Keratinocyte (primary cell): ENCODE results near the gene CCDC27. TPM values are rescaled to one million over a fixed set of nuclear protein-coding genes. Genes with fewer than 3 reads are reported as not detected.

Source experiments
- DNase-seq: peaks from one replicate; pipeline ENCODE4 v3.0.0-alpha.2; 2011; ENCODE audit warnings: low read depth, missing footprints, low spot score
- FAIRE-seq: peaks from 2 replicates; lab custom pipeline; 2011; peaks lifted over from hg19 to GRCh38; lab: Jason Lieb, UNC
- H2AFZ ChIP-seq: 2 replicates; pipeline ENCODE4 v1.6.0; 2012; ENCODE audit warnings: low read length, control low read depth, inconsistent platforms; ENCODE audit not compliant: control insufficient read depth
- H3K27ac ChIP-seq: 2 replicates; pipeline ENCODE4 v1.5.1; 2011; ENCODE audit warnings: low read length; ENCODE audit not compliant: control insufficient read depth, insufficient read depth
- H3K27me3 ChIP-seq: 3 replicates; pipeline ENCODE4 v1.6.0; 2011; ENCODE audit warnings: low read length; ENCODE audit not compliant: control insufficient read depth, insufficient read depth; ENCODE audit errors: extremely low read depth
- H3K36me3 ChIP-seq, 2 experiments: 2 replicates in 1 of 2; 3 replicates in 1 of 2; pipeline ENCODE4 v1.5.1; 2011; ENCODE audit warnings: low read length in 2 of 2, mild to moderate bottlenecking in 1 of 2; ENCODE audit not compliant: control insufficient read depth in 2 of 2, insufficient read depth in 2 of 2; ENCODE audit errors: extremely low read depth in 1 of 2
- H3K4me1 ChIP-seq: 3 replicates; pipeline ENCODE4 v1.5.1; 2011; ENCODE audit warnings: low read length; ENCODE audit not compliant: control insufficient read depth, insufficient read depth; ENCODE audit errors: extremely low read depth
- H3K4me2 ChIP-seq: 3 replicates; pipeline ENCODE4 v1.6.0; 2011; ENCODE audit warnings: low read depth, low read length; ENCODE audit not compliant: control insufficient read depth, insufficient read depth; ENCODE audit errors: extremely low read depth
- H3K4me3 ChIP-seq, 3 experiments: fragments of 200-600 bp in 1 of 3; sonication (generic) in 1 of 3; 2 replicates in 2 of 3; 3 replicates in 1 of 3; pipeline ENCODE4 v1.5.1; 2011 to 2016; ENCODE audit warnings: low read length in 3 of 3, mild to moderate bottlenecking in 3 of 3, control low read depth in 2 of 3, inconsistent platforms in 1 of 3, low read depth in 1 of 3, mixed read lengths in 1 of 3, mixed run types in 1 of 3, moderate library complexity in 1 of 3; ENCODE audit not compliant: control insufficient read depth in 2 of 3, insufficient read depth in 2 of 3; ENCODE audit errors: extremely low read depth in 1 of 3
- H3K79me2 ChIP-seq: 2 replicates; pipeline ENCODE4 v1.6.0; 2012; ENCODE audit warnings: low read length; ENCODE audit not compliant: control insufficient read depth, insufficient read depth
- H3K9ac ChIP-seq: 3 replicates; pipeline ENCODE4 v1.6.0; 2011; ENCODE audit warnings: low read length; ENCODE audit not compliant: control insufficient read depth, insufficient read depth; ENCODE audit errors: extremely low read depth
- H3K9me1 ChIP-seq: 3 replicates; pipeline ENCODE4 v1.6.0; 2011; ENCODE audit warnings: low read length; ENCODE audit not compliant: control insufficient read depth, insufficient read depth; ENCODE audit errors: extremely low read depth
- H3K9me3 ChIP-seq: 2 replicates; pipeline ENCODE4 v1.5.1; 2012; ENCODE audit warnings: low read depth, low read length; ENCODE audit not compliant: control insufficient read depth
- H4K20me1 ChIP-seq: 3 replicates; pipeline ENCODE4 v1.6.0; 2011; ENCODE audit warnings: low read length; ENCODE audit not compliant: control insufficient read depth, insufficient read depth; ENCODE audit errors: extremely low read depth
- EZH2 ChIP-seq: IDR thresholded peaks from one replicate; pipeline ENCODE4 v1.6.1; 2012; ENCODE audit warnings: inconsistent platforms, mild to moderate bottlenecking, low read length, moderate library complexity
- dilution Hi-C: fragments of 300-500 bp; cut with MboI; formaldehyde crosslinking; loops from one replicate; pipeline ENCODE4 v1.7.0; 2020; ENCODE audit warnings: low sequenced_read_pairs; ENCODE audit not compliant: extremely low pct_ligation_motif_present
- polyA plus RNA-seq, 5 experiments: library from polyadenylated mRNA; depleted of rRNA in 3 of 5; stranded (reverse) in 3 of 5; stranded (forward) in 1 of 5; unstranded in 1 of 5; fragments of >200 nt; gene quantifications; 1 replicate in 1 of 5; 2 replicates in 3 of 5; 3 replicates in 1 of 5; pipeline versions ENCODE4 v1.2.1 to v1.2.3, GENCODE V29; 2011 to 2012; ENCODE audit warnings: missing spikeins in 2 of 5, low read depth in 1 of 5, low replicate concordance in 1 of 5
- TF ChIP-seq, protein P1 (sequence below), 3 experiments: IDR thresholded peaks in 1 of 3; conservative IDR thresholded peaks in 1 of 3; optimal IDR thresholded peaks in 1 of 3; 2 replicates in 2 of 3; 3 replicates in 1 of 3; pipeline versions ENCODE3 to v1.5.1; 2011; ENCODE audit warnings: low read length in 3 of 3, mild to moderate bottlenecking in 3 of 3, moderate library complexity in 2 of 3, control low read depth in 1 of 3, inconsistent platforms in 1 of 3; ENCODE audit not compliant: insufficient read depth in 2 of 3; ENCODE audit errors: extremely low read depth in 1 of 3

Gene CCDC27
- polyA plus RNA-seq, 1 donor (not counting 4 experiments of a cell fraction or from before 2014, with no cell fraction given) = not detected

DNA sequence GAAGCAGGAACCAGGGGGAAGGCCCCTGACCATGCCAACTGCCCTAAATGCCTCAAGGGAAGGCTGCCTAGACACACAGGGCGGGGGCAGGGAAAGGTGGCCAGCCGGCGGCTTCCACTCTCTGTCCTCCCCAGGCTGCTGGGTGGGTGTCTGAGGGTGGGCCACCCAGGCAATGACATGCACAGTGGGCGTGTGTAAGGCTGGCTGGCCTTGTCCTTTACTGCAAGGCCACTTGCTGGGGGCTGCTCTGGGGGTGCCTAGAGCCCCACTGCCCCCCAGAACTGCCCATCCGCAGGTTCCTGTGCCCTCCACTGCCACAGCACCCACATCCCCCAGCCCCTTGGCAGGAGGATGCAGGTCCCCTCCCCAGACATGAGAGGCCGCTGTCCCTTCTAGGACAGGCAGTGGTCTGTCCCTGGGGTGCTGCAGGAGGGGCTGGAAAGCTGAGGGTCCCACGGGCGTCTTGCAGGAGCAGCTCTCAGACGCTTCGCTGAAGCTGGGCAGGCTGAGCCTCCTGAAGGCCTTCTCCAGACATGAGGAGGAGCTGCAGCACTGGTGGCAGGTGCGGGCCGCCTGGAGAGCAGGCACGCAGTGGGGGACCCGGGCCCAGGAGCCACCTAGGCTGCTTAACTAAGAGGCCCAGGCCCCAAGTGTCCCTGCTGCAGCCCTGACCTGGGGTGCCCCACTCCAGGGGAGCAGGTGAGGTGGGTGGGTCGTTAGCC lies 10.1 kb downstream of the CCDC27 start:
- no peak for TF ChIP-seq EZH2
- TF ChIP-seq, protein P1, sequence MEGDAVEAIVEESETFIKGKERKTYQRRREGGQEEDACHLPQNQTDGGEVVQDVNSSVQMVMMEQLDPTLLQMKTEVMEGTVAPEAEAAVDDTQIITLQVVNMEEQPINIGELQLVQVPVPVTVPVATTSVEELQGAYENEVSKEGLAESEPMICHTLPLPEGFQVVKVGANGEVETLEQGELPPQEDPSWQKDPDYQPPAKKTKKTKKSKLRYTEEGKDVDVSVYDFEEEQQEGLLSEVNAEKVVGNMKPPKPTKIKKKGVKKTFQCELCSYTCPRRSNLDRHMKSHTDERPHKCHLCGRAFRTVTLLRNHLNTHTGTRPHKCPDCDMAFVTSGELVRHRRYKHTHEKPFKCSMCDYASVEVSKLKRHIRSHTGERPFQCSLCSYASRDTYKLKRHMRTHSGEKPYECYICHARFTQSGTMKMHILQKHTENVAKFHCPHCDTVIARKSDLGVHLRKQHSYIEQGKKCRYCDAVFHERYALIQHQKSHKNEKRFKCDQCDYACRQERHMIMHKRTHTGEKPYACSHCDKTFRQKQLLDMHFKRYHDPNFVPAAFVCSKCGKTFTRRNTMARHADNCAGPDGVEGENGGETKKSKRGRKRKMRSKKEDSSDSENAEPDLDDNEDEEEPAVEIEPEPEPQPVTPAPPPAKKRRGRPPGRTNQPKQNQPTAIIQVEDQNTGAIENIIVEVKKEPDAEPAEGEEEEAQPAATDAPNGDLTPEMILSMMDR (optimal IDR thresholded peaks at IDR 0.05 in 1 of 3, IDR thresholded peaks at IDR 0.05 in 1 of 3, conservative IDR thresholded peaks at IDR 0.05 in 1 of 3; ENCODE audit: extremely low read depth in 1 of 3, insufficient read depth in 2 of 3, low read length in 3 of 3) = no peak
- peaks cover 25% of the 10 kb centered on the region for H3K27me3 ChIP-seq
- no peaks in the 10 kb centered on the region for H3K4me1 ChIP-seq
- no peak for DNase-seq
- H3K9me1 ChIP-seq = no peaks in the 10 kb centered on the region
- H3K36me3 ChIP-seq = no peaks in the 10 kb centered on the region
- no peak overlapping the region for H3K4me2 ChIP-seq
- H3K4me3 ChIP-seq = no peak overlapping the region
- no peak overlapping the region for H3K27ac ChIP-seq
- dilution Hi-C loops = no loop called here
- peaks cover 2% of the 10 kb centered on the region for H3K9me3 ChIP-seq
- no peaks in the 10 kb centered on the region for H4K20me1 ChIP-seq
- no peaks in the 10 kb centered on the region for H3K79me2 ChIP-seq
- H2AFZ ChIP-seq = no peak overlapping the region
- H3K9ac ChIP-seq = no peak overlapping the region
- no peak for FAIRE-seq

DNA sequence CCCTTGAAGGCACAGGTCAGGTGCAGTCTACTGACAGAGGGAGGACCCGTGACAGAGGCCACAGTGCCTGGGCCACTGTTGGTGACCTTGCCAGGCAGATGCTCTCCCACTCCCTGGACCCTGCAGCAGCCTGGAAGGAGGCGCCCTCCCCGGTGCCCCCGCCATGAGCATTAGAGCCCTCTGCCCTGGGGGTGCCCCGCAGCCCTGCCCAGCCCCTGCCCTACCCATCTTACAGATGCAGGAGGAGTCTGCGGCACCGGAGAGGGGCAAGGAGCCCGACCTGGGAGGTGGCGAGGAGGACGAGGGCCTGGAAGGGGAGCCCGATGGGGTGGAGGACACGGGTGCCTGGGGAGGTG lies 10.6 kb downstream of the CCDC27 start:
- no peaks in the 10 kb centered on the region for H4K20me1 ChIP-seq
- TF ChIP-seq, protein P1 (optimal IDR thresholded peaks at IDR 0.05 in 1 of 3, IDR thresholded peaks at IDR 0.05 in 1 of 3, conservative IDR thresholded peaks at IDR 0.05 in 1 of 3; ENCODE audit: extremely low read depth in 1 of 3, insufficient read depth in 2 of 3, low read length in 3 of 3) = no peak
- no peak for TF ChIP-seq EZH2
- FAIRE-seq (no peak), DNase-seq (no peak)
- H2AFZ ChIP-seq = no peak overlapping the region
- no peaks in the 10 kb centered on the region for H3K4me1 ChIP-seq
- H3K4me3 ChIP-seq = no peak overlapping the region
- dilution Hi-C loops = no loop called here
- no peak overlapping the region for H3K4me2 ChIP-seq
- no peaks in the 10 kb centered on the region for H3K79me2 ChIP-seq
- H3K9me3 ChIP-seq = peaks cover 2% of the 10 kb centered on the region
- no peak overlapping the region for H3K27ac ChIP-seq
- peaks cover 25% of the 10 kb centered on the region for H3K27me3 ChIP-seq
- no peak overlapping the region for H3K9ac ChIP-seq
- H3K36me3 ChIP-seq = no peaks in the 10 kb centered on the region
- H3K9me1 ChIP-seq = no peaks in the 10 kb centered on the region
